Esophagus (tissue), 2 donors: ENCODE data around the gene KCNJ16. TPM values are rescaled to one million over a fixed set of nuclear protein-coding genes. Genes with fewer than 3 reads are reported as not detected.

Source experiments
- H3K27ac ChIP-seq, 2 donors: one replicate each; pipeline ENCODE4 v1.5.1; 2013; ENCODE audit warnings: low read depth in 2 of 2, mild to moderate bottlenecking in 2 of 2, inconsistent platforms in 1 of 2, low read length in 1 of 2, moderate library complexity in 1 of 2
- H3K27me3 ChIP-seq, 2 donors: one replicate each; pipeline ENCODE4 v1.6.1; 2013; ENCODE audit warnings: low read length in 2 of 2, control low read depth in 1 of 2, mild to moderate bottlenecking in 1 of 2; ENCODE audit not compliant: insufficient read depth in 2 of 2, control insufficient read depth in 1 of 2
- H3K36me3 ChIP-seq, 2 donors: one replicate each; pipeline ENCODE4 v1.6.1; 2013; ENCODE audit warnings: low read length in 1 of 2; ENCODE audit not compliant: control insufficient read depth in 2 of 2, insufficient read depth in 2 of 2
- H3K4me1 ChIP-seq, 2 donors: one replicate each; pipeline ENCODE4 v1.6.1; 2013; ENCODE audit warnings: low read length in 1 of 2; ENCODE audit not compliant: control insufficient read depth in 2 of 2, insufficient read depth in 2 of 2
- H3K4me3 ChIP-seq, 2 donors: one replicate each; pipeline ENCODE4 v1.5.1; 2013; ENCODE audit warnings: low read length in 2 of 2, mild to moderate bottlenecking in 2 of 2, low read depth in 1 of 2, moderate library complexity in 1 of 2
- H3K9me3 ChIP-seq, 2 donors: one replicate each; pipeline ENCODE4 v1.6.1; 2013; ENCODE audit warnings: mild to moderate bottlenecking in 2 of 2, low read depth in 1 of 2, low read length in 1 of 2, moderate library complexity in 1 of 2; ENCODE audit not compliant: control insufficient read depth in 2 of 2, insufficient read depth in 1 of 2
- WGBS, 2 donors: extraction: QIAGEN DNeasy Blood & Tissue Kit; methylation state at CpG; one replicate each; pipeline ENCODE4 v1.1.7; 2013; 5-methylcytosine and 5-hydroxymethylcytosine counted together
- polyA plus RNA-seq, 2 donors: library from polyadenylated mRNA; stranded (reverse); fragments of 200-250 nt; gene quantifications; one replicate each; pipeline ENCODE4 v1.2.3, GENCODE V29; 2013
- donor health status: healthy with polysubstance abuse.
- donor health status: Bipolar disorder and iron deficiency.

The KCNJ16 gene
- polyA plus RNA-seq, 2 donors: 0.04 to 0.08 TPM

DNA sequence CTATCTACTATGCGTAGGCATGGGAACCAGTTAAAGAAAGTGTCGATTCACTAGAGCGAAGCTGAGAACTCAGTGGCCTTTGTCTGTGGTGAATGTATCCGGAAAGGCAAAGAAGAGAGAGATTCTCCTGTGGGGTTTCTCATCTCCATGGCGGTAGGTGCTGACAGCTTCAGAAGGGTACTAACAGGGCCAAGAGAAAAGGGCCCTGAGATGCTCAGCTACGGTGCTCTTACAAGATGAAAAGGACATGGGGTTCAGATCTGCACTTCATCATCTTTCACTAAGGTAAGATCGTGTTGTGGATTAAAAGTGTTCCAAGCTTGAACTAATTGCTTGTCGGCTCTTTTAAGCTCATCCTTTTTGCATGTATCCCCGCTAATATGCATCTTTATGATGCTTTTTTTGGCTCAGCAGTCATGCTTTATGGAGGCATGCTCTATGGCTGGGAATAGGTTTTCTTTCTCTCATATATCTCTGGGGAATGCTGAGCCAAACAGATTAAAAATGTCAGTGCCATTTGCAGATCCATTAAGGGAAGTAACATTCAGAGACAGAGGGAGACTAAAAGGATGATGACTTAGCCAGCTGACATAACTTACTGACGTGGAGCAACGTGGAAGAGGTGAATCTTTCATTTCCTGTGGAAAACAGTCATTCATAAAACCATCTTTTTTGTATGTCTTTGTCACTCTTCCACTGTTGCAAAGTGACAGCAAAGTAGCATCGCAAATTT, 29.9 kb downstream of the KCNJ16 start:
- no peak overlapping the region for H3K4me3 ChIP-seq
- no peaks in the 10 kb centered on the region for H3K36me3 ChIP-seq
- H3K27ac ChIP-seq: no peak overlapping the region
- WGBS, 2 donors: 82% methylated on average over 12 of the region's 12 CpGs
- no peaks in the 10 kb centered on the region for H3K27me3 ChIP-seq
- no peaks in the 10 kb centered on the region for H3K4me1 ChIP-seq
- no peaks in the 10 kb centered on the region for H3K9me3 ChIP-seq

GRCh38 chr17:70105641-70106040, 30.6 kb downstream of the KCNJ16 start:
- no peak overlapping the region for H3K4me3 ChIP-seq
- no peaks in the 10 kb centered on the region for H3K36me3 ChIP-seq
- no peaks in the 10 kb centered on the region for H3K9me3 ChIP-seq
- 83 to 86% methylated on average over 3 of the region's 3 CpGs for WGBS, 2 donors
- no peaks in the 10 kb centered on the region for H3K27me3 ChIP-seq
- H3K4me1 ChIP-seq: no peaks in the 10 kb centered on the region
- H3K27ac ChIP-seq: no peak overlapping the region

GRCh38 chr17:70106551-70106950, 31.5 kb downstream of the KCNJ16 start:
- Histone ChIP-seq H3K9me3 (no peaks in the 10 kb centered on the region), H3K27ac (no peak overlapping the region), H3K27me3 (no peaks in the 10 kb centered on the region), H3K4me3 (no peak overlapping the region), H3K4me1 (no peaks in the 10 kb centered on the region), H3K36me3 (no peaks in the 10 kb centered on the region)
- 76 to 77% methylated on average over 3 of the region's 3 CpGs for WGBS, 2 donors

GRCh38 chr17:70107441-70107840, 32.4 kb downstream of the KCNJ16 start:
- Histone ChIP-seq H3K27ac (no peak overlapping the region), H3K4me3 (no peak overlapping the region), H3K4me1 (no peaks in the 10 kb centered on the region), H3K9me3 (peaks cover 0 to 2% of the 10 kb centered on the region in 2 donors), H3K27me3 (no peaks in the 10 kb centered on the region), H3K36me3 (no peaks in the 10 kb centered on the region)

GRCh38 chr17:70107904-70108565, 33.0 kb downstream of the KCNJ16 start:
- Histone ChIP-seq H3K4me1 (no peaks in the 10 kb centered on the region), H3K9me3 (peaks cover 0 to 2% of the 10 kb centered on the region in 2 donors), H3K4me3 (no peak overlapping the region), H3K27ac (no peak overlapping the region), H3K36me3 (no peaks in the 10 kb centered on the region), H3K27me3 (no peaks in the 10 kb centered on the region)
- WGBS, 2 donors: 93 to 94% methylated on average over 6 of the region's 6 CpGs

DNA sequence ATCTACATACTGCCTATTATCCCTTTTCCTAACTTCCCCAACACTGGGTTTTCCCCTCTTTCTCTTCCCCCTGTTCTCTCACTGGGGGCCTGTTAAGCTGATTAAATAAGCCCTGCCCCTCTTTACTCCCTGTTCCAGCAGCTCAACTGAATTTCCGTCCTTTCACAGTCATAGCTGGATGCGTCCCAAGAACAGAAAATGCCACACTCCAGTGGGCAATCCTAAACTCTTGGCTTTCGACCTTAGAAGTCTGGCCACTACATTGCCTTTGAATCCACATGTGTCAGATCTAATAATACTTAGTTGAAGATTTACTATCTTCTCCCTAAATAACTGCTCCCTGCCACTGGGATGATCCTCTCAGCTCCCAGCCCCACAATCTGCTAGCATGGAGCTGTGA, 34.5 kb downstream of the KCNJ16 start:
- Histone ChIP-seq H3K27me3 (no peaks in the 10 kb centered on the region), H3K4me1 (no peaks in the 10 kb centered on the region), H3K9me3 (peaks cover 0 to 2% of the 10 kb centered on the region in 2 donors), H3K27ac (no peak overlapping the region), H3K36me3 (no peaks in the 10 kb centered on the region), H3K4me3 (no peak overlapping the region)
- WGBS, 2 donors: 63 to 66% methylated on average over 3 of the region's 3 CpGs

GRCh38 chr17:70110443-70110880, 35.4 kb downstream of the KCNJ16 start:
- H3K27ac ChIP-seq: no peak overlapping the region
- no peaks in the 10 kb centered on the region for H3K36me3 ChIP-seq
- no peaks in the 10 kb centered on the region for H3K27me3 ChIP-seq
- 63 to 73% methylated on average over 7 of the region's 7 CpGs for WGBS, 2 donors
- no peaks in the 10 kb centered on the region for H3K4me1 ChIP-seq
- H3K9me3 ChIP-seq: peaks cover 0 to 2% of the 10 kb centered on the region in 2 donors
- H3K4me3 ChIP-seq: no peak overlapping the region

GRCh38 chr17:70111201-70111600, 36.2 kb downstream of the KCNJ16 start:
- WGBS, 2 donors: 79 to 97% methylated on average over 4 of the region's 4 CpGs
- no peak overlapping the region for H3K4me3 ChIP-seq
- H3K27ac ChIP-seq: no peak overlapping the region
- no peaks in the 10 kb centered on the region for H3K4me1 ChIP-seq
- H3K9me3 ChIP-seq: peaks cover 0 to 2% of the 10 kb centered on the region in 2 donors
- no peaks in the 10 kb centered on the region for H3K27me3 ChIP-seq
- no peaks in the 10 kb centered on the region for H3K36me3 ChIP-seq

DNA sequence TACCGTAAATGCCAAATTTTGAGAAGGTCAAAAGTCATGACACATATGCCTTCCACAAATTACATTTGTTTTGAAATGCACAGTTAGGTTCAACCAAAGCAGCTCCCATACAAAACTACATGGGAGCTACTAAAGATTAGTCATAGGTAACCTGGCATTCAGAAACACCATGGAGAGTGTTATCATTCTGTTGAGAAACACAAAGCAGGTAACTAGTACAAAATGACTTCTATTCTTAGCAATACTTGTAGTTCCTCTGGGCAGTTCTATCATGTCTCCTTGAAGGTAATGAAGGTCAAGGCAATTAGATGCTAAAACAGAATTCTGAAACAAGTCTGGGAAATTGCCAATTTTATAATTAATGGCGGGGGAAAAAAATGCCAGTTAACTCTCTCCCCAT, 39.4 kb downstream of the KCNJ16 start:
- H3K4me3 ChIP-seq: no peak overlapping the region
- H3K4me1 ChIP-seq: no peaks in the 10 kb centered on the region
- H3K27ac ChIP-seq: no peak overlapping the region
- no peaks in the 10 kb centered on the region for H3K36me3 ChIP-seq
- H3K9me3 ChIP-seq: peaks cover 0 to 2% of the 10 kb centered on the region in 2 donors
- no peaks in the 10 kb centered on the region for H3K27me3 ChIP-seq
- WGBS, 2 donors: 82 to 91% methylated on average over 2 of the region's 2 CpGs

GRCh38 chr17:70115126-70115525, 40.1 kb downstream of the KCNJ16 start:
- peaks cover 0 to 2% of the 10 kb centered on the region in 2 donors for H3K9me3 ChIP-seq
- H3K4me3 ChIP-seq: no peak overlapping the region
- H3K4me1 ChIP-seq: no peaks in the 10 kb centered on the region
- no peaks in the 10 kb centered on the region for H3K36me3 ChIP-seq
- H3K27me3 ChIP-seq: no peaks in the 10 kb centered on the region
- H3K27ac ChIP-seq: no peak overlapping the region
